Measurements from ENCODE around the gene TMEM63A. TPM values are rescaled to one million over a fixed set of nuclear protein-coding genes. Genes with fewer than 3 reads are reported as not detected.

The TMEM63A gene
- total and polyA plus RNA-seq, 2 donors (not counting 1 experiment from before 2014, with no cell fraction given), result 14.5 to 24.1 TPM

Other genes with a start within 250 kb of the TMEM63A start
- gene ENAH, start 229.3 kb downstream of the TMEM63A start, total RNA-seq, result 85.0 and 93.7 TPM in 2 replicates
- gene ENAH, start 229.3 kb downstream of the TMEM63A start, polyA plus RNA-seq, result 153 and 210 TPM in 2 replicates
- gene SRP9, start 104.6 kb downstream of the TMEM63A start, total RNA-seq, result 159 and 202 TPM in 2 replicates
- 442 and 452 TPM in 2 replicates for gene SRP9, start 104.6 kb downstream of the TMEM63A start, polyA plus RNA-seq
- gene EPHX1, start 72.3 kb downstream of the TMEM63A start, total RNA-seq, result 42.1 and 44.3 TPM in 2 replicates
- 39.1 and 57.8 TPM in 2 replicates for gene EPHX1, start 72.3 kb downstream of the TMEM63A start, polyA plus RNA-seq
- gene LEFTY1, start 6.8 kb upstream of the TMEM63A start, total RNA-seq, result 0.26 TPM in 1 of 2 replicates, not detected in the other
- gene LEFTY1, start 6.8 kb upstream of the TMEM63A start, polyA plus RNA-seq, result not detected in 2 replicates
- gene PYCR2, start 41.9 kb upstream of the TMEM63A start, total RNA-seq, result 30.6 and 32.4 TPM in 2 replicates
- gene PYCR2, start 41.9 kb upstream of the TMEM63A start, polyA plus RNA-seq, result 28.6 and 35.5 TPM in 2 replicates
- under 0.01 TPM in 1 of 2 replicates, not detected in the other for gene LEFTY2, start 58.8 kb upstream of the TMEM63A start, total RNA-seq
- 0.05 TPM in 1 of 2 replicates, not detected in the other for gene LEFTY2, start 58.8 kb upstream of the TMEM63A start, polyA plus RNA-seq
- 24.7 and 25.8 TPM in 2 replicates for gene SDE2, start 117.0 kb upstream of the TMEM63A start, total RNA-seq
- 17.2 and 17.7 TPM in 2 replicates for gene SDE2, start 117.0 kb upstream of the TMEM63A start, polyA plus RNA-seq
- 86.2 and 105 TPM in 2 replicates for gene H3-3A, start 180.3 kb upstream of the TMEM63A start, total RNA-seq
- 285 and 312 TPM in 2 replicates for gene H3-3A, start 180.3 kb upstream of the TMEM63A start, polyA plus RNA-seq

Data from fibroblast of lung (primary cell).